K562 (cell line): ENCODE results near the gene HTR4. TPM values are rescaled to one million over a fixed set of nuclear protein-coding genes. Genes with fewer than 3 reads are reported as not detected.

Source experiments
- polyA plus RNA-seq, 8 experiments: library from polyadenylated mRNA; depleted of rRNA in 4 of 8; stranded (reverse) in 5 of 8; unstranded in 3 of 8; fragments of >200 nt; fragmentation: Nextera tagmentation in 2 of 8; fragmentation: Illumina TruSeq in 1 of 8; extraction: Ambion mirVana in 2 of 8; extraction: Trizol in 1 of 8; gene quantifications; 2 replicates each; pipeline versions ENCODE4 v1.2.1 to v1.2.3, GENCODE V29; 2011 to 2014; ENCODE audit warnings: inconsistent platforms in 1 of 8, missing spikeins in 1 of 8
- total RNA-seq, 7 experiments: library from RNA; depleted of rRNA in 6 of 7; stranded (reverse); fragments of >200 nt in 6 of 7; fragmentation: Illumina TruSeq in 2 of 7; extraction: Trizol in 2 of 7; gene quantifications; 2 replicates each; pipeline versions ENCODE4 v1.2.1 to v1.2.3, GENCODE V29; 2011 to 2021; ENCODE audit warnings: low replicate concordance in 1 of 7
- TF ChIP-seq, protein P1 (sequence below), 2 experiments: fragments of 450-650 bp; IDR thresholded peaks; 2 replicates each; pipeline ENCODE4 v1.6.1; 2016; ENCODE audit warnings: mild to moderate bottlenecking in 2 of 2, borderline replicate concordance in 1 of 2, low read depth in 1 of 2, moderate library complexity in 1 of 2

Gene HTR4
- total and polyA plus RNA-seq, 9 of the 15 experiments (the other 6 are each of a cell fraction or from before 2014, with no cell fraction given): 0.13 TPM; not detected in 8

DNA sequence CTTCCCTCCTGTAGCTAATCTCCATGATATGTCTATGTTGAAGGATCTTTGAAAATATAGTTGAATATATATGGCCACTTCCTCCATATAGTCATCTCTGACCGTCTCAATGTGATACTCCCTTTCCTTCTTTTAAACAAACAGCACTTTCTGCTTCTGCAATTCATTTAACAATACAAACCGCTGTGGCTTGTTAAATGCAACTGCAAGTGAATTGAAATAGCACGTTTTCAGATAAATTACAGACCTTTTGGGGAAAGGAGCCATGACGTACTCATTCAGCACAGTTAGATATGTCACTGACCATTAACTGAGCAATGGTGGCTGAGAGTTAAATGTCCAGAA is 188.1 kb downstream of the HTR4 start (continued):
- TF ChIP-seq, protein P1, sequence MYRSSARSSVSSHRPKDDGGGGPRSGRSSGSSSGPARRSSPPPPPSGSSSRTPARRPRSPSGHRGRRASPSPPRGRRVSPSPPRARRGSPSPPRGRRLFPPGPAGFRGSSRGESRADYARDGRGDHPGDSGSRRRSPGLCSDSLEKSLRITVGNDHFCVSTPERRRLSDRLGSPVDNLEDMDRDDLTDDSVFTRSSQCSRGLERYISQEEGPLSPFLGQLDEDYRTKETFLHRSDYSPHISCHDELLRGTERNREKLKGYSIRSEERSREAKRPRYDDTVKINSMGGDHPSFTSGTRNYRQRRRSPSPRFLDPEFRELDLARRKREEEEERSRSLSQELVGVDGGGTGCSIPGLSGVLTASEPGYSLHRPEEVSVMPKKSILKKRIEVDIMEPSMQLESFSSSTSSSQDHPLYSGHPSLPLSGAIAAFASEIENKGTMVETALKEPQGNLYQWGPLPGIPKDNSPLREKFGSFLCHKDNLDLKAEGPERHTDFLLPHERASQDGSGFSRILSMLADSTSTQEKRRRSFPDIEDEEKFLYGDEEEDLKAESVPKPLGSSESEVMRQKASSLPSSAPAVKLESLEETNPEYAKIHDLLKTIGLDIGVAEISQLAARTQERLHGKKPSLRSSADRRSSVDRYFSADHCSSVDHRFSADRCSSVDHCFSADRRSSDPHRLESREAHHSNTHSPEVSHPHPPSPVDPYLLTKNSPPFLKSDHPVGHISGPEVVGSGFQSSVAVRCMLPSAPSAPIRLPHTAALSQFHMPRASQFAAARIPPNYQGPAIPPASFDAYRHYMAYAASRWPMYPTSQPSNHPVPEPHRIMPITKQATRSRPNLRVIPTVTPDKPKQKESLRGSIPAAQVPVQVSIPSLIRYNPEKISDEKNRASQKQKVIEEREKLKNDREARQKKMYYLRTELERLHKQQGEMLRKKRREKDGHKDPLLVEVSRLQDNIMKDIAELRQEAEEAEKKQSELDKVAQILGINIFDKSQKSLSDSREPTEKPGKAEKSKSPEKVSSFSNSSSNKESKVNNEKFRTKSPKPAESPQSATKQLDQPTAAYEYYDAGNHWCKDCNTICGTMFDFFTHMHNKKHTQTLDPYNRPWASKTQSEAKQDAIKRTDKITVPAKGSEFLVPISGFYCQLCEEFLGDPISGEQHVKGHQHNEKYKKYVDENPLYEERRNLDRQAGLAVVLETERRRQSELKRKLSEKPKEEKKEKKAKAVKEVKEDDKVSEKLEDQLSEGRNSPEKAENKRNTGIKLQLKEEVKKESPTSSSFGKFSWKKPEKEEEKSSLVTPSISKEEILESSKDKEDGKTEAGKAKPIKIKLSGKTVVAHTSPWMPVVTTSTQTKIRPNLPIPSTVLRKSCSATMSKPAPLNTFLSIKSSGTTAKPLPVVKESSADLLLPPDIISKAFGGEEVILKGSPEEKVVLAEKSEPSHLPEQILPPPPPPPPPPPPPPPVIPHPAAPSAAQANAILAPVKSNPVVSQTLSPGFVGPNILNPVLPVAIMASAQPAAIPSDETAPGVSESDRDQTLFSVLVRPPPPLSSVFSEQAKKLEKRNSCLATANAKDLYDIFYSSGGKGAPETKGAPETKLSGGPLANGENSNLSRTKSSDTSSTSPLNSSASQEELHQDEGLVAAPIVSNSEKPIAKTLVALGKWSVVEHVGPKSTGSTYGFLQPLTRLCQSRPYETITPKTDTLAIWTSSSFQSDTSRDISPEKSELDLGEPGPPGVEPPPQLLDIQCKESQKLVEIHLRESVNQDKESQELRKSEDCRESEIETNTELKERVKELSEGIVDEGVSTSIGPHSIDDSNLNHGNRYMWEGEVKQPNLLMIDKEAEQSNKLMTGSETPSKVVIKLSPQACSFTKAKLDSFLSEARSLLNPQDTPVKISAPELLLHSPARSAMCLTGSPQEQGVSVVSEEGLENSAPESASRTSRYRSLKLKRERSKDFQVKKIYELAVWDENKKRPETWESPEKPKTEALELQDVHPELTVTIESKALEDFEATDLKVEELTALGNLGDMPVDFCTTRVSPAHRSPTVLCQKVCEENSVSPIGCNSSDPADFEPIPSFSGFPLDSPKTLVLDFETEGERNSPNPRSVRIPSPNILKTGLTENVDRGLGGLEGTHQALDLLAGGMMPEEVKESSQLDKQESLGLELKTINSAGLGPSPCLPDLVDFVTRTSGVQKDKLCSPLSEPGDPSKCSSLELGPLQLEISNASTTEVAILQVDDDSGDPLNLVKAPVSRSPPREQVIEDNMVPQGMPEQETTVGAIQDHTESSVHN (IDR thresholded peaks at IDR 0.05; ENCODE audit: borderline replicate concordance in 1 of 2, low read depth in 1 of 2): no peak
